Smooth muscle cell (in vitro differentiated cells): ENCODE results near the gene PRKCH. TPM values are rescaled to one million over a fixed set of nuclear protein-coding genes. Genes with fewer than 3 reads are reported as not detected.

Source experiments
- DNase-seq: peaks from one replicate; lab custom pipeline; 2025; ENCODE audit not compliant: unreplicated experiment; lab: John Stamatoyannopoulos, UW
- H2AFZ ChIP-seq: fragments of 200-600 bp; sonication (generic); 2 replicates; pipeline ENCODE4 v1.6.0; 2016; ENCODE audit warnings: antibody characterized with exemption, low read depth, mild to moderate bottlenecking
- H3F3A ChIP-seq: fragments of 200-600 bp; sonication (generic); 2 replicates; pipeline ENCODE4 v1.6.0; 2017; ENCODE audit warnings: antibody characterized with exemption, low read depth
- H3K27ac ChIP-seq: fragments of 200-600 bp; sonication (generic); 2 replicates; pipeline ENCODE4 v1.5.1; 2016; ENCODE audit warnings: low read depth, mild to moderate bottlenecking
- H3K27me3 ChIP-seq: fragments of 200-600 bp; sonication (generic); 2 replicates; pipeline ENCODE4 v1.6.1; 2016; ENCODE audit warnings: low read depth, mild to moderate bottlenecking
- H3K36me3 ChIP-seq: fragments of 200-600 bp; sonication (generic); 2 replicates; pipeline ENCODE4 v1.5.1; 2016; ENCODE audit warnings: low read depth
- H3K4me1 ChIP-seq: fragments of 200-600 bp; sonication (generic); 2 replicates; pipeline ENCODE4 v1.5.1; 2016; ENCODE audit warnings: low read depth
- H3K4me2 ChIP-seq: fragments of 200-600 bp; sonication (generic); 2 replicates; pipeline ENCODE4 v1.6.0; 2016; ENCODE audit warnings: mild to moderate bottlenecking
- H3K4me3 ChIP-seq: fragments of 200-600 bp; sonication (generic); 2 replicates; pipeline ENCODE4 v1.5.1; 2016; ENCODE audit warnings: mild to moderate bottlenecking
- H3K79me2 ChIP-seq: fragments of 200-600 bp; sonication (generic); 2 replicates; pipeline ENCODE4 v1.6.0; 2016; ENCODE audit warnings: low read depth, mild to moderate bottlenecking
- H3K9ac ChIP-seq: fragments of 200-600 bp; sonication (generic); 2 replicates; pipeline ENCODE4 v1.6.0; 2016; ENCODE audit warnings: low read depth
- H3K9me3 ChIP-seq: fragments of 200-600 bp; sonication (generic); replicated peaks from 2 replicates; pipeline ENCODE4 v1.5.1; 2016; ENCODE audit warnings: low read depth
- H4K20me1 ChIP-seq: fragments of 200-600 bp; sonication (generic); 2 replicates; pipeline ENCODE4 v1.6.0; 2016; ENCODE audit warnings: low read depth
- CTCF ChIP-seq: fragments of 200-600 bp; sonication (generic); IDR thresholded peaks from 2 replicates; pipeline ENCODE4 v1.5.1; 2017; ENCODE audit warnings: borderline replicate concordance, mild to moderate bottlenecking, antibody characterized with exemption; ENCODE audit not compliant: insufficient read depth, poor library complexity, severe bottlenecking
- WGBS: methylation state at CpG from one replicate; pipeline ENCODE4 v1.1.7; 2016; ENCODE audit warnings: low lambda C conversion rate; 5-methylcytosine and 5-hydroxymethylcytosine counted together
- polyA plus RNA-seq: library from polyadenylated mRNA; unstranded; fragments of >200 nt; fragmentation: Nextera tagmentation; extraction: Ambion mirVana; gene quantifications from 2 replicates; pipeline ENCODE4 v1.2.1, GENCODE V29; 2016
- total RNA-seq: library from RNA; depleted of rRNA; stranded (reverse); fragments of >200 nt; gene quantifications from 2 replicates; pipeline ENCODE4 v1.2.3, GENCODE V29; 2014

PRKCH gene
- total and polyA plus RNA-seq, 2 experiments from 2014 or later = 1.5 to 7.6 TPM

GRCh38 chr14:61451491-61451890 lies 130.1 kb downstream of the PRKCH start:
- TF ChIP-seq CTCF = no peak

DNA sequence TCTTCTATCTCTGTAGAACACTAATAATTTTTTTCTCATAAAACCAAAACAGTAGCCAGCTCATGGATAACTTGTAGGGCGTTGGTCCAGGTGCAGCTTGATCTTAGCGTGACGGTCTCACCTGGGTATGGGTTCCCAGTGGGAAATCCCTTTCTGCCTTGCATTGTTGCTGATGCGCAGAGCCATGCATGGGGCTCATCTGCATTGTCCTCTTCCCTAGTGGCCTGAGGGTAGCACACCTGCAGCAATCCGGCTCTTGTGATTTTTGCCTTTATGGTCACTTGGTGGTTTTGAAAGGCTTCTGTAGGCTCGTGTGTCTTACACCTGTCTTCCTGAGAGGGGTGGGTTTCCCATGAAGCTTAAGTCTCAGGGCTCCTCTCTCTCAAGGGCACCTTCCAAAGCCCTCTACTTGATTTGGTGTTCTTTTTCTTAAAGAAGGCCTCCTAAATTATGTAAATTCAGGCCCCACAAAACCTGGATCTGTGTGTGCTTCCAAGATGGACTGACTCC lies 130.6 kb downstream of the PRKCH start:
- H2AFZ ChIP-seq = no peak overlapping the region
- H3F3A ChIP-seq = no peaks in the 10 kb centered on the region
- WGBS = 93% methylated on average over 6 of the region's 6 CpGs
- H3K4me2 ChIP-seq = no peak overlapping the region
- H3K4me1 ChIP-seq = no peaks in the 10 kb centered on the region
- no peaks in the 10 kb centered on the region for H3K9me3 ChIP-seq
- no peak for TF ChIP-seq CTCF
- H3K4me3 ChIP-seq = no peak overlapping the region
- H3K27me3 ChIP-seq = no peaks in the 10 kb centered on the region
- H3K27ac ChIP-seq = no peak overlapping the region
- H3K9ac ChIP-seq = no peak overlapping the region
- no peaks in the 10 kb centered on the region for H3K79me2 ChIP-seq
- no peak for DNase-seq
- H4K20me1 ChIP-seq = no peaks in the 10 kb centered on the region
- H3K36me3 ChIP-seq = no peaks in the 10 kb centered on the region

More at GRCh38 chr14:61451491-61451890, 130.1 kb downstream of the PRKCH start:
- H3K9me3 ChIP-seq = no peaks in the 10 kb centered on the region
- DNase-seq = no peak
- H3K4me1 ChIP-seq = no peaks in the 10 kb centered on the region
- H3K4me2 ChIP-seq = no peak overlapping the region
- no peak overlapping the region for H2AFZ ChIP-seq
- H3K4me3 ChIP-seq = no peak overlapping the region
- 89% methylated on average over 2 of the region's 2 CpGs for WGBS
- H3K27ac ChIP-seq = no peak overlapping the region
- no peaks in the 10 kb centered on the region for H3K27me3 ChIP-seq
- H3K36me3 ChIP-seq = no peaks in the 10 kb centered on the region
- H3K9ac ChIP-seq = no peak overlapping the region
- H3K79me2 ChIP-seq = no peaks in the 10 kb centered on the region
- H4K20me1 ChIP-seq = no peaks in the 10 kb centered on the region
- H3F3A ChIP-seq = no peaks in the 10 kb centered on the region

DNA sequence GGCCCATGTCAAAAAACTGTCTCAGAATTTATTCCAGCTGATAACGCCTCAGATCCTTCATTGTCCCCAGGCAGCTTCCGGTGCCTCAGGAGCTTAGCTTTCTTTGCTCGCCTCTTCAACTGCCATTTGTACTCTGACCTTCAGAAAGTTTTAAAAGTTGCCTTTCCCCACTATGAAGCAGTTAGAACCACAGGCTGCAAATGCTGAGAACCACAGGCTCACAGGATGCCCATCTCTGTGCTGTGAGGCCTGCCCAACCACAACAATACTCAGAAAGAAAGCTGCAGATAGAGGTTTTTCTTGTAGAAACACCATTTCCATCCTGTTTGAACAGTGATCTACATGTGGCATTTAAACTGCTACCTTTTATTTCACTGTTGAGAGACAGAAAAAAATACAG lies 131.1 kb downstream of the PRKCH start:
- no peak for TF ChIP-seq CTCF
- no peaks in the 10 kb centered on the region for H4K20me1 ChIP-seq
- H3K9me3 ChIP-seq = no peaks in the 10 kb centered on the region
- no peak overlapping the region for H3K4me3 ChIP-seq
- no peak overlapping the region for H3K4me2 ChIP-seq
- H3K9ac ChIP-seq = no peak overlapping the region
- WGBS = 82% methylated on average over 3 of the region's 3 CpGs
- no peaks in the 10 kb centered on the region for H3K79me2 ChIP-seq
- no peaks in the 10 kb centered on the region for H3K4me1 ChIP-seq
- no peak for DNase-seq
- H2AFZ ChIP-seq = no peak overlapping the region
- no peaks in the 10 kb centered on the region for H3F3A ChIP-seq
- no peak overlapping the region for H3K27ac ChIP-seq
- H3K36me3 ChIP-seq = no peaks in the 10 kb centered on the region
- no peaks in the 10 kb centered on the region for H3K27me3 ChIP-seq

DNA sequence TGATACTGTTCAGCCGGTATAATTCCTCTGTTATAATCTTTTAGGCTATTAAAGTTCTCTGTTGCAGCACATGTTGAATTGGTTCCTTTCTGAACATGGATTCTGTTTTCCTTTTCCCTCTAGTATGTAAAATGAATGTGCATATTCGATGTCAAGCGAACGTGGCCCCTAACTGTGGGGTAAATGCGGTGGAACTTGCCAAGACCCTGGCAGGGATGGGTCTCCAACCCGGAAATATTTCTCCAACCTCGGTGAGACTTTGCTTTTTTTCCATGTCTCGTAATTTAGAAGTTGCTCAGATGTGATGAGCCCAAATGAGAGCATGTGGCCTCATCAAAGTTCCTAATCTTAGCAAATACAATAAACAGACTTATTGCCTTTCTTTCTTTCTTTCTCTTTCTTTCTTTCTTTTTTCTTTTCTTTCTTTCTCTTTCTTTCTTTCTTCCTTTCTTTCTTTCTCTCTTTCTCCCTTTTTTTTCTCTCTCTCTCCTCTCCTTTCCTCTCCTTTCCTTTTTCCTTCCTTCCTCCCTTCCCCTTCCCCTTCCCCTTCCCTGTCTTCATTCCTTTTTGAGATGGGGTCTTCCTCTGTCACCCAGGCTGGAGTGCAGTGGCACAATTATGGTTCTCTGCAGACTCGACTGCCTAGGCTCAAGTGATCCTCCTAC lies 131.9 kb downstream of the PRKCH start:
- Histone ChIP-seq H3K9me3 (no peaks in the 10 kb centered on the region), H3K36me3 (no peaks in the 10 kb centered on the region), H4K20me1 (no peaks in the 10 kb centered on the region), H3K4me2 (no peak overlapping the region), H3K27ac (no peak overlapping the region), H3F3A (no peaks in the 10 kb centered on the region), H2AFZ (no peak overlapping the region), H3K4me1 (no peaks in the 10 kb centered on the region), H3K27me3 (no peaks in the 10 kb centered on the region), H3K9ac (no peak overlapping the region), H3K4me3 (no peak overlapping the region), H3K79me2 (no peaks in the 10 kb centered on the region)
- WGBS = 89% methylated on average over 9 of the region's 9 CpGs
- no peak for TF ChIP-seq CTCF
- no peak for DNase-seq
